A673 (cell line): Measurements from ENCODE around the gene GDE1. TPM values are rescaled to one million over a fixed set of nuclear protein-coding genes. Genes with fewer than 3 reads are reported as not detected.

Experiments used
- BruUV-seq: library from RNA; stranded (reverse); fragments of 400-500 nt; replicated peaks from 2 replicates; lab custom pipeline; 2021; lab: Mats Ljungman, UMichigan
- CTCF ChIA-PET: fragments of 300-600 bp; sonication (Branson Sonifier 250); formaldehyde crosslinking; loops from one replicate; lab custom pipeline; 2022; ENCODE audit warnings: antibody characterized with exemption; lab: Charles Lee
- POLR2A ChIA-PET: fragments of 300-600 bp; sonication (Branson Sonifier 250); formaldehyde crosslinking; loops from one replicate; lab custom pipeline; 2022; ENCODE audit warnings: antibody characterized with exemption; ENCODE audit not compliant: low non-redundant PET; lab: Charles Lee
- DNase-seq: peaks from one replicate; pipeline ENCODE4 v3.0.0-alpha.2; 2015; ENCODE audit warnings: low spot score
- H3K27ac ChIP-seq: fragments of 200-600 bp; sonication (generic); 2 replicates; pipeline ENCODE4 v1.5.1; 2016; ENCODE audit warnings: mixed run types, low read depth, mild to moderate bottlenecking, mixed read lengths, antibody characterized with exemption, low read length; ENCODE audit not compliant: poor library complexity, severe bottlenecking
- H3K27me3 ChIP-seq: fragments of 200-600 bp; sonication (generic); replicated peaks from 2 replicates; pipeline ENCODE4 v1.6.1; 2017; ENCODE audit warnings: mixed run types, low read depth, mild to moderate bottlenecking, mixed read lengths, antibody characterized with exemption, low read length; ENCODE audit not compliant: insufficient read depth, poor library complexity
- H3K36me3 ChIP-seq: fragments of 200-600 bp; sonication (generic); 2 replicates; pipeline ENCODE4 v1.6.1; 2016; ENCODE audit warnings: mixed run types, mild to moderate bottlenecking, mixed read lengths, antibody characterized with exemption, low read length; ENCODE audit not compliant: insufficient read depth, poor library complexity, severe bottlenecking
- H3K4me1 ChIP-seq: fragments of 200-600 bp; sonication (generic); 2 replicates; pipeline ENCODE4 v1.6.1; 2017; ENCODE audit warnings: mixed run types, mild to moderate bottlenecking, mixed read lengths, antibody characterized with exemption, low read length; ENCODE audit not compliant: insufficient read depth, poor library complexity, severe bottlenecking
- H3K4me3 ChIP-seq: fragments of 200-600 bp; sonication (generic); 2 replicates; pipeline ENCODE4 v1.5.1; 2016; ENCODE audit warnings: low read depth, mixed run types, mild to moderate bottlenecking, mixed read lengths, low read length; ENCODE audit not compliant: poor library complexity, severe bottlenecking
- H3K9me3 ChIP-seq: fragments of 200-600 bp; sonication (generic); 2 replicates; pipeline ENCODE4 v1.6.1; 2016; ENCODE audit warnings: mixed run types, low read depth, mild to moderate bottlenecking, mixed read lengths, antibody characterized with exemption, low read length; ENCODE audit not compliant: poor library complexity, severe bottlenecking
- EZH2 ChIP-seq: fragments of 200-600 bp; sonication (generic); IDR thresholded peaks from 2 replicates; pipeline ENCODE4 v1.6.1; 2017; ENCODE audit warnings: borderline replicate concordance, low read depth, mild to moderate bottlenecking, mixed read lengths, antibody characterized with exemption, low read length; ENCODE audit not compliant: poor library complexity, severe bottlenecking
- intact Hi-C: fragments of 100-400 bp; cut with micrococcal nuclease; formaldehyde crosslinking; loops from one replicate; pipeline ENCODE4 v1.10.0; 2022; ENCODE audit not compliant: unreplicated experiment
- total RNA-seq: library from RNA; stranded (reverse); gene quantifications from 2 replicates; pipeline ENCODE4 v1.2.3, GENCODE V29; 2021
- TF ChIP-seq, protein P1 (sequence below): fragments of 300-800, 200-600 bp; sonication (generic); conservative IDR thresholded peaks from 2 replicates; pipeline ENCODE4 v1.5.1; 2017; ENCODE audit warnings: low read depth, mild to moderate bottlenecking, antibody characterized with exemption, low read length, moderate library complexity, mixed read lengths

The GDE1 gene
- total RNA-seq, 1 experiment from 2014 or later, result 63.5 TPM

DNA sequence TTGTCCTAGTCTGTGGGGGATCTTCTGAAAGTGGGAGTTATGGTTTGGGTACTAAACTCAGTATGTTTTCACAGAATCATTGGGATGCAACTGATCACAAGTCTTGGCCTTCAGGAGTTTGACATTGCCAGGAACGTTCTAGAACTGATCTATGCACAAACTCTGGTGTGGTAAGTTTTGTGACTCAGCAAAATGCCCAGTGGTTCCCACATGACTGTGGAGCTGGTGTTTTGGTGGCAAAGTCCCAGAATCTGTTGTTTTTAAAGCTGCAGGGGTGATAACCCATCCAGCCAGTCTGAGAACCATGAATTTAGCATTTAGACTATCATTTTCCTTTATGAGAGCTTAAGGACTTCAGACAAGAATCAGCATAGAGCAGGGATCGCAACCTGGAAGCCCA, 40.6 kb downstream of the GDE1 start:
- CTCF ChIA-PET, result no interaction called here
- no peak for DNase-seq
- Histone ChIP-seq H3K9me3 (no peaks in the 10 kb centered on the region), H3K27ac (no peak overlapping the region), H3K36me3 (no peaks in the 10 kb centered on the region), H3K4me3 (no peak overlapping the region), H3K4me1 (no peaks in the 10 kb centered on the region), H3K27me3 (no peaks in the 10 kb centered on the region)
- POLR2A ChIA-PET, result no interaction called here
- no TSS peak for BruUV-seq
- TF ChIP-seq, protein P1, sequence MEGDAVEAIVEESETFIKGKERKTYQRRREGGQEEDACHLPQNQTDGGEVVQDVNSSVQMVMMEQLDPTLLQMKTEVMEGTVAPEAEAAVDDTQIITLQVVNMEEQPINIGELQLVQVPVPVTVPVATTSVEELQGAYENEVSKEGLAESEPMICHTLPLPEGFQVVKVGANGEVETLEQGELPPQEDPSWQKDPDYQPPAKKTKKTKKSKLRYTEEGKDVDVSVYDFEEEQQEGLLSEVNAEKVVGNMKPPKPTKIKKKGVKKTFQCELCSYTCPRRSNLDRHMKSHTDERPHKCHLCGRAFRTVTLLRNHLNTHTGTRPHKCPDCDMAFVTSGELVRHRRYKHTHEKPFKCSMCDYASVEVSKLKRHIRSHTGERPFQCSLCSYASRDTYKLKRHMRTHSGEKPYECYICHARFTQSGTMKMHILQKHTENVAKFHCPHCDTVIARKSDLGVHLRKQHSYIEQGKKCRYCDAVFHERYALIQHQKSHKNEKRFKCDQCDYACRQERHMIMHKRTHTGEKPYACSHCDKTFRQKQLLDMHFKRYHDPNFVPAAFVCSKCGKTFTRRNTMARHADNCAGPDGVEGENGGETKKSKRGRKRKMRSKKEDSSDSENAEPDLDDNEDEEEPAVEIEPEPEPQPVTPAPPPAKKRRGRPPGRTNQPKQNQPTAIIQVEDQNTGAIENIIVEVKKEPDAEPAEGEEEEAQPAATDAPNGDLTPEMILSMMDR, result no peak
- TF ChIP-seq EZH2, result no peak
- intact Hi-C loops, result no loop called here

DNA sequence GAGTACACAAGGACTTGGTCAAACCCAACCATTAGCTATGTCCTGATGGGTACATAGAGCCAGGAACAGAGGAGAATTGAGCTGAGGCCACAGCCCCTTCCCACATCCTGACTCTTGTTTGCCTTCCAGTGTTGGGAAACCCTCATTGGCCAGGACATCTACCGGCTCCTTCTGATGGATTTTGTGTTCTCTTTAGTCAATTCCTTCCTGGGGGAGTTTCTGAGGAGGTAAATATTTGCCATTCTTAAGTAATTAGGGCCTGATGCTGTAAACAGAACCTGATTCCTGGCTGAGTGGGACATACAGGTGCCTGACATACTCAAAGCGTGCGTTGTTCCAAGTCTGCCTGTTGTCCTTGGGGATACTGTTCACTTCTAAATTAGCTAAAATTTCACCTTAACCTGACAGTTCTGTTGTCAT, 42.6 kb downstream of the GDE1 start:
- no peak for DNase-seq
- BruUV-seq, result no TSS peak
- no peak overlapping the region for H3K4me3 ChIP-seq
- TF ChIP-seq, protein P1, result no peak
- no peak for TF ChIP-seq EZH2
- H3K36me3 ChIP-seq, result no peaks in the 10 kb centered on the region
- POLR2A ChIA-PET, result no interaction called here
- H3K27ac ChIP-seq, result no peak overlapping the region
- H3K9me3 ChIP-seq, result no peaks in the 10 kb centered on the region
- CTCF ChIA-PET, result no interaction called here
- intact Hi-C loops, result no loop called here
- no peaks in the 10 kb centered on the region for H3K27me3 ChIP-seq
- no peaks in the 10 kb centered on the region for H3K4me1 ChIP-seq

DNA sequence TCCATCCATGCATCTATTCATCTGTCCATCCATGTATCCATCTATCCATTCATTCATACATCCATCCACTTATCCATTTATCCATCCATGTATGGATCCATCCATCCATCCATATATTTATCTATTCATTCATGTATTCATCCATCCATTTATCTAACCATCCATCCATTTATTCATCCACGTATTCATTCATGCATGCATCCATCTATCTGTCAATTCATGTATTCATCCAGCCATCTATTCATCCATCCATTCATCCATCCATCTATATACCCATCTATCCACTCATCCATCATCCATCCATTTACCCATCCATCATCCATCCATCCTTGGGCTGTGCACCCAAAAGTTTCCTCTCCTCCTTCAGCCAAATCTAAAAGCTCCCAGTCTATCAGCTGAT, 43.4 kb downstream of the GDE1 start:
- Histone ChIP-seq H3K9me3 (no peaks in the 10 kb centered on the region), H3K36me3 (no peaks in the 10 kb centered on the region), H3K4me1 (no peaks in the 10 kb centered on the region), H3K27ac (no peak overlapping the region), H3K4me3 (no peak overlapping the region), H3K27me3 (no peaks in the 10 kb centered on the region)
- no TSS peak for BruUV-seq
- POLR2A ChIA-PET, result no interaction called here
- DNase-seq, result no peak
- intact Hi-C loops, result no loop called here
- TF ChIP-seq, protein P1, result no peak
- TF ChIP-seq EZH2, result no peak
- CTCF ChIA-PET, result no interaction called here
